ENCODE results near the gene ZNF407. TPM values are rescaled to one million over a fixed set of nuclear protein-coding genes. Genes with fewer than 3 reads are reported as not detected.

ZNF407 gene
- total and polyA plus RNA-seq, 2 donors from 2014 or later: 2.5 to 17.8 TPM

DNA sequence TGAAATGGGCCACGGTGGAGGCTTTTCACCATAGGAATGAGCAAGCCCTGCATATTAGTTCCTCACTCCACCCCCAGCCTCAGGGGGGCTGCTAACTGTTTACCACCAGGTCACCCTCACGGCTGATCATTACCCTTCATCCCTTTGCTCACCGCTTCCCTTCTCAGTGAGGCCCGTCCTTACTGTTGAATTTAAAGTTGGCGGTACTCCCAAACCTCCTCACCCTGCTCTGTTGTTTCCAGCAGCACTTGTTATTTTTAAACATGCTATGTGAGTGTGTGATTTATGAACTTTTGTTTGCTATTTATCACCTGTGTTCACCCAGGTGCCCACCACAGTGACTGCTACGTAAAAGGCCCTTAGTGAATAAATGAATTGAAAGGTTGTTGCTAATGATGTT is 243.6 kb downstream of the ZNF407 start:
- Histone ChIP-seq H3K27ac (ENCODE audit: low read depth in 2 of 2, low read length in 2 of 2) (no peak overlapping the region), H3K9ac (ENCODE audit: low read length in 3 of 3) (no peak overlapping the region), H3K4me1 (ENCODE audit: control insufficient read depth in 2 of 3, insufficient read depth in 2 of 3, low read depth in 1 of 3, low read length in 3 of 3) (no peaks in the 10 kb centered on the region), H3K27me3 (ENCODE audit: control insufficient read depth, insufficient read depth, low read length) (no peaks in the 10 kb centered on the region), H3K4me3 (ENCODE audit: low read length in 3 of 3) (no peak overlapping the region), H3K9me3 (ENCODE audit: control insufficient read depth in 2 of 3, insufficient read depth in 1 of 3, low read length in 3 of 3) (no peaks in the 10 kb centered on the region), H3K36me3 (ENCODE audit: control insufficient read depth in 2 of 3, insufficient read depth in 3 of 3, low read length in 3 of 3) (no peaks in the 10 kb centered on the region)
- FAIRE-seq (no peak), DNase-seq (no peak)
- TF ChIP-seq, protein P1, sequence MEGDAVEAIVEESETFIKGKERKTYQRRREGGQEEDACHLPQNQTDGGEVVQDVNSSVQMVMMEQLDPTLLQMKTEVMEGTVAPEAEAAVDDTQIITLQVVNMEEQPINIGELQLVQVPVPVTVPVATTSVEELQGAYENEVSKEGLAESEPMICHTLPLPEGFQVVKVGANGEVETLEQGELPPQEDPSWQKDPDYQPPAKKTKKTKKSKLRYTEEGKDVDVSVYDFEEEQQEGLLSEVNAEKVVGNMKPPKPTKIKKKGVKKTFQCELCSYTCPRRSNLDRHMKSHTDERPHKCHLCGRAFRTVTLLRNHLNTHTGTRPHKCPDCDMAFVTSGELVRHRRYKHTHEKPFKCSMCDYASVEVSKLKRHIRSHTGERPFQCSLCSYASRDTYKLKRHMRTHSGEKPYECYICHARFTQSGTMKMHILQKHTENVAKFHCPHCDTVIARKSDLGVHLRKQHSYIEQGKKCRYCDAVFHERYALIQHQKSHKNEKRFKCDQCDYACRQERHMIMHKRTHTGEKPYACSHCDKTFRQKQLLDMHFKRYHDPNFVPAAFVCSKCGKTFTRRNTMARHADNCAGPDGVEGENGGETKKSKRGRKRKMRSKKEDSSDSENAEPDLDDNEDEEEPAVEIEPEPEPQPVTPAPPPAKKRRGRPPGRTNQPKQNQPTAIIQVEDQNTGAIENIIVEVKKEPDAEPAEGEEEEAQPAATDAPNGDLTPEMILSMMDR (IDR thresholded peaks at IDR 0.05; ENCODE audit: borderline replicate concordance, extremely low read depth, insufficient read depth): no peak
- intact Hi-C loops (cut with DNase I): no loop called here

DNA sequence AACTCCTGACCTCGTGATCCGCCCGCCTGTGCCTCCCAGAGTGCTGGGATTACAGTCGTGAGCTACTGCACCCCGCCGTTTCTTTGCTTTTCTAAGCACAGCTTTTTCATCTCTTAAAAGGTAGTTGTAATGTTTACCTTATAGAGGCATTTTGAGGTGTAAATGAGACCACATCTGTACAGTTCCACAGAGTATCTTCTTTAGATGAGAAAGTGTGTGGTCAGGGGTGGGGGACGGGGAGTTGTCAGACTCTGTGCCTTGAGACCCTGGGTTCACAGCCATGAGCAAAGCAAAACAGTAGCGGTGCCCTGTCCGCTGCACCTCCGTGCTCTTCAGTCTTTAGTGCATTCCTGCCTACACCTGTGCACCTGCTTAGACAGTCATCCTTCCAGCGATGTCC is 251.6 kb downstream of the ZNF407 start:
- no peak for FAIRE-seq
- no peak overlapping the region for H3K4me3 ChIP-seq (ENCODE audit: low read length in 3 of 3)
- no peak overlapping the region for H3K27ac ChIP-seq (ENCODE audit: low read depth in 2 of 2, low read length in 2 of 2)
- H3K9ac ChIP-seq (ENCODE audit: low read length in 3 of 3): no peak overlapping the region
- peak in 1 of 5 donors; percentile 29 for DNase-seq
- TF ChIP-seq, protein P1 (IDR thresholded peaks at IDR 0.05; ENCODE audit: borderline replicate concordance, extremely low read depth, insufficient read depth): no peak
- H3K27me3 ChIP-seq (ENCODE audit: control insufficient read depth, insufficient read depth, low read length): no peaks in the 10 kb centered on the region
- intact Hi-C loops (cut with DNase I): no loop called here
- no peaks in the 10 kb centered on the region for H3K9me3 ChIP-seq (ENCODE audit: control insufficient read depth in 2 of 3, insufficient read depth in 1 of 3, low read length in 3 of 3)
- no peaks in the 10 kb centered on the region for H3K36me3 ChIP-seq (ENCODE audit: control insufficient read depth in 2 of 3, insufficient read depth in 3 of 3, low read length in 3 of 3)
- no peaks in the 10 kb centered on the region for H3K4me1 ChIP-seq (ENCODE audit: control insufficient read depth in 2 of 3, insufficient read depth in 2 of 3, low read depth in 1 of 3, low read length in 3 of 3)

DNA sequence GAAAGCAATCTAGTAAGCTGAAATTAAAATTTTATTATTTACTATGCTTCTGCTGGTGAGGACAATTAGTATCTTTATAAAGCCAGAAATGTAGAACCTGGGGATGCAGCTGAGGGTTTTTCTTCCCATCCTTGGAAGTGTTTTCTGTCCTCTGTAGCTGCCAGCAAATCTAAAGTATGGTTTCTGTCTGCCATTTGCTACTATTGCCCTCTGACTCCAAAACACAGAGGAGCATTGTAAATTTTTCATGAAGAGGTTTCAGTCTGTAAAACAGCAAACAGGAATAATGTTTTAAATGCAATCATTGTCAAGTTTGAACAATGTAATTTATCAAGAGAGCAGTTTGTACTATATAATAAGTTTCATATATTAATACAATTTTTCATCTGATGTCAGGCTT is 258.8 kb downstream of the ZNF407 start:
- Histone ChIP-seq H3K36me3 (ENCODE audit: control insufficient read depth in 2 of 3, insufficient read depth in 3 of 3, low read length in 3 of 3) (no peaks in the 10 kb centered on the region), H3K27me3 (ENCODE audit: control insufficient read depth, insufficient read depth, low read length) (no peaks in the 10 kb centered on the region), H3K4me3 (ENCODE audit: low read length in 3 of 3) (no peak overlapping the region), H3K9ac (ENCODE audit: low read length in 3 of 3) (no peak overlapping the region), H3K4me1 (ENCODE audit: control insufficient read depth in 2 of 3, insufficient read depth in 2 of 3, low read depth in 1 of 3, low read length in 3 of 3) (no peaks in the 10 kb centered on the region), H3K9me3 (ENCODE audit: control insufficient read depth in 2 of 3, insufficient read depth in 1 of 3, low read length in 3 of 3) (no peaks in the 10 kb centered on the region), H3K27ac (ENCODE audit: low read depth in 2 of 2, low read length in 2 of 2) (no peak overlapping the region)
- FAIRE-seq: no peak
- DNase-seq: peak in 1 of 5 donors; percentile 18
- TF ChIP-seq, protein P1 (IDR thresholded peaks at IDR 0.05; ENCODE audit: borderline replicate concordance, extremely low read depth, insufficient read depth): no peak
- intact Hi-C loops (cut with DNase I): no loop called here

DNA sequence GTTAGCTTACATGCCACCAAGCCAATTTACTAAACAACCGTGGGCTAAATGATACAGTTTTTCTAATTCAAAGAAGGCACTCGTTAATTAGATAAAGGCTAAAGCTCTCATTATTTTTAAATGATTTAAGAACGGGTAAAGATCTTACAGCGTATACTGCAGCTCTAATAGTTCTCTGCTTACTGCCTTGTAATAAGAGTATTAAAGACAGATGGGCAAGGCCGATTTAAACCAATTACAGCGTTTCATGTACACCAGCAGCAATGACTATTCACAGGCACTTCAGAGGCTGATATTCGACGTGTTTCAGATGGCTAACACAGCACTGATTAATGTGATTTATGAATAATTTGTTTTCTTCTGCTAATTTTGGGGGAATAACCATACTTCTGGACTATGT is 259.3 kb downstream of the ZNF407 start:
- FAIRE-seq (no peak), DNase-seq (no peak)
- Histone ChIP-seq H3K4me1 (ENCODE audit: control insufficient read depth in 2 of 3, insufficient read depth in 2 of 3, low read depth in 1 of 3, low read length in 3 of 3) (no peaks in the 10 kb centered on the region), H3K36me3 (ENCODE audit: control insufficient read depth in 2 of 3, insufficient read depth in 3 of 3, low read length in 3 of 3) (no peaks in the 10 kb centered on the region), H3K27me3 (ENCODE audit: control insufficient read depth, insufficient read depth, low read length) (no peaks in the 10 kb centered on the region), H3K4me3 (ENCODE audit: low read length in 3 of 3) (no peak overlapping the region), H3K9me3 (ENCODE audit: control insufficient read depth in 2 of 3, insufficient read depth in 1 of 3, low read length in 3 of 3) (no peaks in the 10 kb centered on the region), H3K27ac (ENCODE audit: low read depth in 2 of 2, low read length in 2 of 2) (no peak overlapping the region), H3K9ac (ENCODE audit: low read length in 3 of 3) (no peak overlapping the region)
- TF ChIP-seq, protein P1 (IDR thresholded peaks at IDR 0.05; ENCODE audit: borderline replicate concordance, extremely low read depth, insufficient read depth): no peak
- intact Hi-C loops (cut with DNase I): no loop called here
